GM12891 (cell line): ENCODE data around the gene DDA1. TPM values are rescaled to one million over a fixed set of nuclear protein-coding genes. Genes with fewer than 3 reads are reported as not detected.

Source experiments
- DNase-seq: peaks from one replicate; pipeline ENCODE4 v3.0.0; 2011; ENCODE audit warnings: low spot score; ENCODE audit not compliant: insufficient read length
- FAIRE-seq: peaks from 2 replicates; lab custom pipeline; 2011; peaks lifted over from hg19 to GRCh38; lab: Jason Lieb, UNC
- PAX5 ChIP-seq: IDR thresholded peaks from 2 replicates; pipeline ENCODE4 v1.6.1; 2011; ENCODE audit warnings: low read length, moderate library complexity, mild to moderate bottlenecking; ENCODE audit not compliant: insufficient read depth, severe bottlenecking
- POLR2A ChIP-seq: IDR thresholded peaks from 2 replicates; pipeline ENCODE4 v1.6.1; 2011; ENCODE audit warnings: low read depth, low read length, control low read depth
- POLR2AphosphoS5 ChIP-seq: IDR thresholded peaks from 2 replicates; pipeline ENCODE4 v1.6.1; 2011; ENCODE audit warnings: low read depth, low read length, control low read depth
- POU2F2 ChIP-seq: IDR thresholded peaks from 2 replicates; pipeline ENCODE4 v1.6.1; 2011; ENCODE audit warnings: low read depth, mild to moderate bottlenecking, control low read depth, low read length, moderate library complexity
- SPI1 ChIP-seq: IDR thresholded peaks from 2 replicates; pipeline ENCODE4 v1.6.1; 2011; ENCODE audit warnings: low read depth, low read length, control low read depth
- TAF1 ChIP-seq: IDR thresholded peaks from 2 replicates; pipeline ENCODE4 v1.6.1; 2011; ENCODE audit warnings: low read depth, low read length, control low read depth
- polyA plus RNA-seq: library from polyadenylated mRNA; unstranded; fragments of >200 nt; gene quantifications from one replicate; pipeline ENCODE4 v1.2.1, GENCODE V29; 2012; ENCODE audit warnings: low read depth, missing spikeins, inconsistent platforms; ENCODE audit not compliant: missing spikeins

Gene DDA1
- polyA plus RNA-seq, result 75.3 TPM

- TF ChIP-seq SPI1, result peak; percentile 29; the same call in 1 of the 2 replicates
- TF ChIP-seq POLR2A, result peak; percentile 59; the same call in 1 of the 2 replicates
- peak; percentile 17; the same call in 1 of the 2 replicates for TF ChIP-seq POU2F2
- TF ChIP-seq TAF1, result peak; percentile 61; the same call in 1 of the 2 replicates
- TF ChIP-seq PAX5, result no peak
- peak; percentile 70; the same call in 1 of the 2 replicates for TF ChIP-seq POLR2AphosphoS5
- FAIRE-seq (peak; percentile 100), DNase-seq (peak; percentile 98)
These were observed at the start of gene DDA1 for GRCh38 chr19:17309198-17309964. Gene DDA1 (plus strand): TSS chr19:17309563. CDS start chr19:17309655, 92 bp downstream.

DNA sequence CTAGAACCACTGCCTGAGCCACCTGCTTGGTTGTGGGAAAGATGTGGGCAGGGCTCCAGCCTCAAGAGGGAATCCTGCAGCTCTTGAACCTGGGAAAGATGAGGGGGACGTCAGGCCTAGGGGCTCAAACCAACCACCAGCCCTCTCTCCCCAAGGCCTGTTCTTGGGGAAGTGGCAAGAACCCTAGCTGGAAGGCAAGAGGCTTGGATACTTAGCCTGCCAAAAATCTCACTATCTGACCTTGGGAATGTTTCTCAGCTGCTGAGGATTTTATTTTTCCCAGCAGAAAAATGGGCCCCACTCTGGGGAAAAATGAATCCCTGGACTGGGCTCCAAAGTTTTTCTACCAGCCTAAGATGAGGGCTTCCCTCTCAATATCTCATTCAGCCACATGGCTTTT, 49.4 kb upstream of the DDA1 start:
- TF ChIP-seq POLR2AphosphoS5 (no peak), SPI1 (no peak), POLR2A (no peak), TAF1 (no peak), POU2F2 (no peak), PAX5 (no peak)
- FAIRE-seq, result no peak
- no peak for DNase-seq

DNA sequence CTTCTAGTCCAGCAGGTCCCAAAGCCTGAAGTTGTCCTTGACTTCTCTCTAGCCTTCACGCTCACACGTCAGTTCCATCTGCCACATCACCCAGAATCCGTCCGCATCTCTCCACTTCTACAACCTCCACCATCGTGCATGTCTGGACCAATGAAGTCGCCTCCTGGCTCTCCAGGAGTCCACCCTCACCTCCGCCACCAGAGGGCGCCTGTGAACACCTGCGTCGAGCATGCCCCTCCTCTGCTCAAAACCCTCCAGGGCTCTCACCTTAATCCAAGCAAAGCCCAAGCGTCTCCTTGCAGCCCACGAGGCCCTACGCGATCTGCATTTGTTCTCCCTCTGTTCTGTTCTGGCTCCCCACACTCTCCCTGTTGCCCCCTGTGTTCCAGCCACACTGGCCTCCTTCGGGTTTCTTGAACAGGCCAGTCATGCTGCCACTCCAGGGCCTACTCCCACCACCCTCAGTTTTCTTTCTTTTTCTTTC, 48.5 kb upstream of the DDA1 start:
- peak; percentile 96 for FAIRE-seq
- TF ChIP-seq SPI1, result no peak
- TF ChIP-seq TAF1, result no peak
- TF ChIP-seq PAX5, result no peak
- TF ChIP-seq POU2F2, result no peak
- TF ChIP-seq POLR2A, result no peak
- no peak for TF ChIP-seq POLR2AphosphoS5
- DNase-seq, result peak; percentile 95

DNA sequence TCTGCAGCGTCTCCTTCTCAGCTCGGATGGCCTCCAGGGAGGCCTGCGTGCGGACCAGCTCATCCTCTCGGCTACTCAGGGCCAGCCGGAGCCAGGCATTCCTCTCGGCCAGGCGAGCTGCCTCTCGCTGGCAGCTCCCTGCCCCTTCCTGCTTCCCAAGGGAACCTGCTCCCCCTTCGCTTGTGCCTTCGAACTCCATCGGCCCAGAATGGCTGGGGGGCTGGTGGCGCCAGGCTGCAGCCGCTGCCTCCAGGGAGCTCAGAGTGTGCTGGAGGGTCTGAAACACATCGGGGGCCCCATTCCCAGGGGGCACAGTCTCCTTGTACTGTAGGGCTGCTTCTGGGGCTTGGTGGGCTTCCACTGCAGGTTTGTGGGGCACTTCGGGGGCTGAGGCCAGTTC, 46.8 kb upstream of the DDA1 start:
- no peak for FAIRE-seq
- no peak for DNase-seq
- TF ChIP-seq PAX5 (no peak), POU2F2 (no peak), TAF1 (no peak), POLR2A (no peak), SPI1 (no peak)

GRCh38 chr19:17263712-17264640, 45.4 kb upstream of the DDA1 start:
- no peak for FAIRE-seq
- no peak for DNase-seq
- TF ChIP-seq TAF1, result no peak

GRCh38 chr19:17264641-17264979, 44.8 kb upstream of the DDA1 start, which contains the start of gene USHBP1:
Gene USHBP1 (minus strand): TSS chr19:17264745. CDS start chr19:17264299, 446 bp downstream.
- FAIRE-seq (peak; percentile 35), DNase-seq (no peak)
- no peak for TF ChIP-seq PAX5
- no peak for TF ChIP-seq POLR2A
- TF ChIP-seq TAF1, result no peak
- no peak for TF ChIP-seq POU2F2
- no peak for TF ChIP-seq POLR2AphosphoS5
- TF ChIP-seq SPI1, result no peak

GRCh38 chr19:17266026-17266425, 43.3 kb upstream of the DDA1 start:
- TF ChIP-seq POLR2AphosphoS5 (no peak), PAX5 (no peak), TAF1 (no peak), SPI1 (no peak), POLR2A (no peak), POU2F2 (no peak)
- DNase-seq (no peak), FAIRE-seq (no peak)

DNA sequence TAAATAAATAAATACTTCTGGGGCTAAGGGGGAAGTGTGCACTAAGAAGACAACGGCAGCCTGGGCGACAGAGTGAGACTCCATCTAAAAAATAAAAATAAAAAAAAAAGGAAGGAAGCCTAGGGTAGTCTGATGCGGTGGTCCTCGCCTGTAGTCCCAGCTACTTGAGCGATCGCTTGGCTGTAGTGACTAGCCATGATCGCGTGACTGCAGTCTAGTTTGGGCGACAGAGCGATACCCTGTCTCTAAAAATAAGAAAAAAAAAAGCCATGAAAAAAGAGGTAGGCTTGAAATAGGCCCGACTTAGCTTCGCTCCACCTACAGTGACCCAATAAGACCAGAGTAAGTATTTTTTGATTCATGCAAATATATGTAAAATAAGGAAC, 42.8 kb upstream of the DDA1 start:
- TF ChIP-seq TAF1 (no peak), PAX5 (no peak), POLR2AphosphoS5 (no peak), POLR2A (no peak; the same call in 1 of the 2 replicates), SPI1 (no peak)
- DNase-seq (no peak), FAIRE-seq (no peak)

GRCh38 chr19:17266975-17267788, 42.2 kb upstream of the DDA1 start, which contains the start of gene BABAM1:
Gene BABAM1 (plus strand): TSS chr19:17267443. CDS start chr19:17268807, 1,364 bp downstream.
- peak; percentile 94 for TF ChIP-seq TAF1
- no peak for TF ChIP-seq PAX5
- peak; percentile 83 for TF ChIP-seq POLR2AphosphoS5
- TF ChIP-seq POU2F2, result no peak
- TF ChIP-seq POLR2A, result peak; percentile 86
- TF ChIP-seq SPI1, result no peak
- FAIRE-seq (peak; percentile 94), DNase-seq (peak; percentile 89)
